ENCODE measurements around the gene GEMIN5.

Gene GEMIN5

GRCh38 chr5:154863291-154864080, 74.5 kb downstream of the GEMIN5 start:
- no peak for TF ChIP-seq CTCF (IDR thresholded peaks at IDR 0.05; ENCODE audit: low read depth, low read length, poor library complexity, severe bottlenecking)
- no peak for TF ChIP-seq EZH2phosphoT487 (IDR thresholded peaks at IDR 0.05; ENCODE audit: borderline replicate concordance, low read length)
- H3K36me3 ChIP-seq (ENCODE audit: control insufficient read depth, low read length) = peaks cover 86% of the 10 kb centered on the region
- H3K79me2 ChIP-seq (ENCODE audit: control insufficient read depth, low read length) = peaks cover 79% of the 10 kb centered on the region
- H3K4me1 ChIP-seq (ENCODE audit: control insufficient read depth, low read length) = peaks cover 36% of the 10 kb centered on the region
- H3K27ac ChIP-seq (ENCODE audit: low read depth, low read length) = no peak overlapping the region
- H3K27me3 ChIP-seq (ENCODE audit: control insufficient read depth, low read length) = no peaks in the 10 kb centered on the region
- H3K9me3 ChIP-seq (ENCODE audit: control insufficient read depth, insufficient read depth, low read length) = no peaks in the 10 kb centered on the region
- no peak overlapping the region for H3K4me2 ChIP-seq (ENCODE audit: low read length)
- H3F3A ChIP-seq (ENCODE audit: control insufficient read depth, insufficient read depth) = peaks cover 11% of the 10 kb centered on the region
- H4K20me1 ChIP-seq (ENCODE audit: control insufficient read depth, insufficient read depth, low read depth, low read length) = peaks cover 30% of the 10 kb centered on the region
- no peaks in the 10 kb centered on the region for H3K9me2 ChIP-seq (replicated peaks; ENCODE audit: control insufficient read depth, low read length)
- no peak overlapping the region for H3K4me3 ChIP-seq (ENCODE audit: low read length)

GRCh38 chr5:154862766-154863165, 75.2 kb downstream of the GEMIN5 start:
- Histone ChIP-seq H3K79me2 (ENCODE audit: control insufficient read depth, low read length) (peaks cover 78% of the 10 kb centered on the region), H3K4me3 (ENCODE audit: low read length) (no peak overlapping the region), H3K4me1 (ENCODE audit: control insufficient read depth, low read length) (peaks cover 36% of the 10 kb centered on the region), H3K9me2 (replicated peaks; ENCODE audit: control insufficient read depth, low read length) (no peaks in the 10 kb centered on the region), H3K9me3 (ENCODE audit: control insufficient read depth, insufficient read depth, low read length) (no peaks in the 10 kb centered on the region), H3K4me2 (ENCODE audit: low read length) (peak overlapping the region; percentile 2), H4K20me1 (ENCODE audit: control insufficient read depth, insufficient read depth, low read depth, low read length) (peaks cover 30% of the 10 kb centered on the region), H3K27ac (ENCODE audit: low read depth, low read length) (no peak overlapping the region), H3F3A (ENCODE audit: control insufficient read depth, insufficient read depth) (peaks cover 13% of the 10 kb centered on the region), H3K27me3 (ENCODE audit: control insufficient read depth, low read length) (no peaks in the 10 kb centered on the region), H3K36me3 (ENCODE audit: control insufficient read depth, low read length) (peaks cover 84% of the 10 kb centered on the region)
- TF ChIP-seq CTCF (IDR thresholded peaks at IDR 0.05; ENCODE audit: low read depth, low read length, poor library complexity, severe bottlenecking) (no peak), EZH2phosphoT487 (IDR thresholded peaks at IDR 0.05; ENCODE audit: borderline replicate concordance, low read length) (no peak)

- Histone ChIP-seq H3K4me2 (ENCODE audit: low read length) (peak overlapping the region; percentile 2), H3K79me2 (ENCODE audit: control insufficient read depth, low read length) (peaks cover 78% of the 10 kb centered on the region), H3K9me3 (ENCODE audit: control insufficient read depth, insufficient read depth, low read length) (no peaks in the 10 kb centered on the region), H4K20me1 (ENCODE audit: control insufficient read depth, insufficient read depth, low read depth, low read length) (peaks cover 30% of the 10 kb centered on the region), H3K36me3 (ENCODE audit: control insufficient read depth, low read length) (peaks cover 78% of the 10 kb centered on the region), H3K27ac (ENCODE audit: low read depth, low read length) (no peak overlapping the region), H3K4me3 (ENCODE audit: low read length) (0 out of 2 replicates have a peak overlapping the region, but pooled peaks have one; percentile 8), H3K9me2 (replicated peaks; ENCODE audit: control insufficient read depth, low read length) (no peaks in the 10 kb centered on the region), H3K4me1 (ENCODE audit: control insufficient read depth, low read length) (peaks cover 40% of the 10 kb centered on the region), H3K27me3 (ENCODE audit: control insufficient read depth, low read length) (no peaks in the 10 kb centered on the region), H3F3A (ENCODE audit: control insufficient read depth, insufficient read depth) (peaks cover 14% of the 10 kb centered on the region)
- TF ChIP-seq EZH2phosphoT487 (IDR thresholded peaks at IDR 0.05; ENCODE audit: borderline replicate concordance, low read length) (no peak), CTCF (IDR thresholded peaks at IDR 0.05; ENCODE audit: low read depth, low read length, poor library complexity, severe bottlenecking) (no peak)
Observed at GRCh38 chr5:154861946-154862345, 76.1 kb downstream of the GEMIN5 start.
